Natural killer cell (primary cell): ENCODE measurements around the gene OSBPL3. TPM values are rescaled to one million over a fixed set of nuclear protein-coding genes. Genes with fewer than 3 reads are reported as not detected.
A peak's percentile ranks its signal among the peaks of the same experiment; 100 is the strongest.
"Not testable (repeated sequence)": the region's sequence is repeated elsewhere in the genome, so short reads cannot be mapped to it uniquely, and the experiment has no call there.

ENCODE experiments used
- ATAC-seq, 3 donors: fragments of 150-1000 bp in 2 of 3; fragments of 200-7000 bp in 1 of 3; cut with Tn5 transposase; 1 replicate in 1 of 3; 2 replicates in 2 of 3; pipeline ENCODE4 v1.10.0; 2021; ENCODE audit warnings: mild to moderate bottlenecking in 2 of 3, moderate library complexity in 2 of 3
- DNase-seq, 2 donors: peaks; one replicate each; pipeline versions ENCODE4 v3.0.0 to v3.0.0-alpha.2; 2013 to 2021; ENCODE audit warnings: mixed read lengths in 1 of 2
- H3K27ac ChIP-seq: one replicate; pipeline ENCODE4 v1.5.1; 2013; ENCODE audit warnings: mild to moderate bottlenecking, low read length
- H3K27me3 ChIP-seq: one replicate; pipeline ENCODE4 v1.6.1; 2013; ENCODE audit warnings: low read length; ENCODE audit not compliant: control insufficient read depth, insufficient read depth
- H3K36me3 ChIP-seq: one replicate; pipeline ENCODE4 v1.6.1; 2013; ENCODE audit warnings: low read length; ENCODE audit not compliant: control insufficient read depth, insufficient read depth
- H3K4me1 ChIP-seq: one replicate; pipeline ENCODE4 v1.6.1; 2013; ENCODE audit warnings: low read length; ENCODE audit not compliant: control insufficient read depth, insufficient read depth
- H3K4me3 ChIP-seq: one replicate; pipeline ENCODE4 v1.5.1; 2013; ENCODE audit warnings: low read length
- H3K9me3 ChIP-seq: one replicate; pipeline ENCODE4 v1.6.1; 2013; ENCODE audit warnings: low read length; ENCODE audit not compliant: control insufficient read depth, insufficient read depth
- H3K27ac Mint-ChIP-seq, 2 donors: one replicate each; pipeline ENCODE4 v1.8.0; 2022; ENCODE audit warnings: mild to moderate bottlenecking in 2 of 2, mixed read lengths in 2 of 2, moderate library complexity in 1 of 2
- H3K27me3 Mint-ChIP-seq, 2 donors: one replicate each; pipeline ENCODE4 v1.8.0; 2022; ENCODE audit warnings: low read depth in 2 of 2, mixed read lengths in 2 of 2
- H3K36me3 Mint-ChIP-seq: one replicate; pipeline ENCODE4 v1.8.0; 2022; ENCODE audit warnings: mixed read lengths
- H3K4me1 Mint-ChIP-seq, 2 donors: one replicate each; pipeline ENCODE4 v1.8.0; 2022; ENCODE audit warnings: mixed read lengths in 2 of 2
- H3K4me3 Mint-ChIP-seq: one replicate; pipeline ENCODE4 v1.8.0; 2022; ENCODE audit warnings: mild to moderate bottlenecking, moderate library complexity, mixed read lengths
- H3K9me3 Mint-ChIP-seq, 2 donors: one replicate each; pipeline ENCODE4 v1.8.0; 2022; ENCODE audit warnings: mixed read lengths in 2 of 2
- WGBS: methylation state at CpG from one replicate; pipeline ENCODE4 v1.1.7; 2013; ENCODE audit warnings: missing lambda C conversion rate; ENCODE audit not compliant: insufficient coverage; 5-methylcytosine and 5-hydroxymethylcytosine counted together
- intact Hi-C: fragments of 100-400 bp; cut with micrococcal nuclease; formaldehyde crosslinking; loops from one replicate; pipeline ENCODE4 v1.14.2; 2022
- total RNA-seq, 4 donors: library from RNA; stranded (reverse); fragments of 120-200 nt in 1 of 4; gene quantifications; one replicate each; pipeline versions ENCODE4 v1.2.3 to v1.2.4, GENCODE V29; 2013 to 2022
- TF ChIP-seq, protein P1 (sequence below): fragments of 200-600 bp; IDR thresholded peaks from one replicate; pipeline ENCODE4 v1.8.0; 2022; ENCODE audit warnings: antibody characterized with exemption

The OSBPL3 gene
- total RNA-seq, 3 donors from 2014 or later (not counting 1 experiment from before 2014, with no cell fraction given): 50.7 to 99.1 (median 65.1) TPM

DNA sequence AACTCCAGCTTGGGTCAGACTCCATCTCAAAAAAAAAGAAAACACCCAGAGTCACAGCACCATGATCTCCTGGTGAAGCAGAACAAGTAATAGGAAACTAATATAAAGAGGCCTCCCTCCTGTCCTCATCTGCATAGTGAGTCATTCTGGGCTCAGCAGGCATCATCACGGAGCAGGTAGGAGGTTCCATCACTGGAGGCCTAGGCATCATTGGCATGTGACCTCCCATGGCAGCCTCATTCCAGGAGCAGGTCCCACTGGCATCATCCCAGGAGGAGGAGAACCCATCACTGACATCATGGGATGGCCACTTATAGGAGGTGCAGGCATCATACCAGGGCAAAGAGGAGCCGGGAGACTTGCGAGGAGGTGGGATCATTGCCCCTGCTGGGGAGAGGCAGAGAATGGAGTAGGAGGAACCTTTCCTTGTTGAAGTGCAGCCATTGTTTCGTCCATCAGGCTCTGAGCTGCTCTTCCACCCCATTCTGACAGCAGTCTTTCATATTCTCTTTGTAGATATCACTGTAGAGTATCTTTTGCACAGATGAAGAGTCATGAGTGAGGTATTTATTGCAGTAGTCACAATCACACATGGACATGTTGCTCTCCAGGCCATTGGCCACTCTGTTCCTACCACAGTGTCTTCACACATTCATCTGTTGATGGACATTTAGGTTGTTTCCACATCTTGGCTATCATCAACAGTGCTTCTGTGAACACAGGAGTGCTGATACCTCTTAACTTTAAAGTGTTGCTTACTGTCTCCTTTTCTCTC lies 73.8 kb downstream of the OSBPL3 start:
- Mint-ChIP-seq H3K36me3 (no peaks in the 10 kb centered on the region), H3K27ac (no peak overlapping the region), H3K9me3 (no peaks in the 10 kb centered on the region), H3K4me3 (no peak overlapping the region), H3K4me1 (peaks cover 54 to 57% of the 10 kb centered on the region in 2 donors), H3K27me3 (no peaks in the 10 kb centered on the region)
- H3K4me1 ChIP-seq: peaks cover 54% of the 10 kb centered on the region
- TF ChIP-seq, protein P1, sequence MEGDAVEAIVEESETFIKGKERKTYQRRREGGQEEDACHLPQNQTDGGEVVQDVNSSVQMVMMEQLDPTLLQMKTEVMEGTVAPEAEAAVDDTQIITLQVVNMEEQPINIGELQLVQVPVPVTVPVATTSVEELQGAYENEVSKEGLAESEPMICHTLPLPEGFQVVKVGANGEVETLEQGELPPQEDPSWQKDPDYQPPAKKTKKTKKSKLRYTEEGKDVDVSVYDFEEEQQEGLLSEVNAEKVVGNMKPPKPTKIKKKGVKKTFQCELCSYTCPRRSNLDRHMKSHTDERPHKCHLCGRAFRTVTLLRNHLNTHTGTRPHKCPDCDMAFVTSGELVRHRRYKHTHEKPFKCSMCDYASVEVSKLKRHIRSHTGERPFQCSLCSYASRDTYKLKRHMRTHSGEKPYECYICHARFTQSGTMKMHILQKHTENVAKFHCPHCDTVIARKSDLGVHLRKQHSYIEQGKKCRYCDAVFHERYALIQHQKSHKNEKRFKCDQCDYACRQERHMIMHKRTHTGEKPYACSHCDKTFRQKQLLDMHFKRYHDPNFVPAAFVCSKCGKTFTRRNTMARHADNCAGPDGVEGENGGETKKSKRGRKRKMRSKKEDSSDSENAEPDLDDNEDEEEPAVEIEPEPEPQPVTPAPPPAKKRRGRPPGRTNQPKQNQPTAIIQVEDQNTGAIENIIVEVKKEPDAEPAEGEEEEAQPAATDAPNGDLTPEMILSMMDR: no peak
- H3K27me3 ChIP-seq: no peaks in the 10 kb centered on the region
- ATAC-seq: no peak
- WGBS: 98% methylated on average over 3 of the region's 4 CpGs
- H3K9me3 ChIP-seq: no peaks in the 10 kb centered on the region
- no peaks in the 10 kb centered on the region for H3K36me3 ChIP-seq
- intact Hi-C loops: loop anchor here (2.0 kb wide), 1 partner anchor 75 kb away; the partner anchor contains the start of gene OSBPL3
- H3K27ac ChIP-seq: no peak overlapping the region
- H3K4me3 ChIP-seq: no peak overlapping the region
- no peak for DNase-seq

DNA sequence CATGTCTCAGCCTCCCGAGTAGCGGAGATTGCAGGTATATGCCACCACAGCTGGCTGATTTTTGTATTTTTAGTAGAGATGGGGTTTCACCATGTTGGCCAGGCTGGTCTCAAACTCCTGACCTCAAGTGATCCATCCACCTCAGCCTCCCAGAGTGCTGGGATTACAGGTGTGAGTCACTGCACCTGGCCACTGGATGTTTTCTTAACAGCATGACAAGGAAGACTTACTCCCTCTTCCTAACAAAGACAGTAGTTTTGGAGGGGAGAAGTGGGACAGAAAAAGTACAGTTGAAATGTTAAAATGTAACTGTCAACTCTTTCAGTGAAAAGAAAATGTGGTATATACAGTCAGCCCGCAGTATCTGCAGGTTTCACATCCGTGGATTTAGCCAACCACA lies 76.0 kb downstream of the OSBPL3 start:
- H3K4me3 Mint-ChIP-seq, H3K27me3 ChIP-seq, ATAC-seq, H3K9me3 Mint-ChIP-seq, H3K27ac ChIP-seq, H3K4me3 ChIP-seq, H3K36me3 Mint-ChIP-seq, H3K27me3 Mint-ChIP-seq, H3K27ac Mint-ChIP-seq, intact Hi-C loops, H3K36me3 ChIP-seq, DNase-seq, H3K9me3 ChIP-seq: not testable (repeated sequence)
- WGBS: 100% methylated on average over 4 of the region's 4 CpGs
- H3K4me1 Mint-ChIP-seq: peaks cover 56 to 59% of the 10 kb centered on the region in 2 donors
- H3K4me1 ChIP-seq: peaks cover 37% of the 10 kb centered on the region

DNA sequence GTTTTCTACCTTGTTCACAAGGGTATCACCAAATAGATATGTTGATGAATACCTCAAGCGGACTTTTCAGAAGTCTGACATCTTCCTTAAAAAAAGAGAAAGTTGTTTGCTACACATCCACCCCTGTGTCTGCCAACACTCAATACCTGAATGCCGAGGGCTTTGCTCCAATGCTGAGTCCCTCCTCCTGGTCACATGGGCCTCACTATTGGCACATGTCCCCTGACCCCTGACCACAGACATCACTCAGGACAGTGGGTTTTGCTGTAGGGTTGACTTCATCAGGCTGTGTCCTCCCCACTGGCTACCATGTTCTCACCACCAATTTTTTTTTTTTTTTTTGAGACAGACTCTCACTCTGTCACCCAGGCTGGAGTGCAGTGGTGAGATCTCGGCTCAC lies 76.4 kb downstream of the OSBPL3 start:
- peaks cover 39% of the 10 kb centered on the region for H3K4me1 ChIP-seq
- DNase-seq (no peak), ATAC-seq (no peak)
- Mint-ChIP-seq H3K27ac (peak overlapping the region in 1 of 2 donors; percentile 25), H3K4me1 (peaks cover 60 to 63% of the 10 kb centered on the region in 2 donors), H3K9me3 (no peaks in the 10 kb centered on the region), H3K4me3 (no peak overlapping the region), H3K36me3 (no peaks in the 10 kb centered on the region), H3K27me3 (no peaks in the 10 kb centered on the region)
- no peaks in the 10 kb centered on the region for H3K27me3 ChIP-seq
- no peak overlapping the region for H3K4me3 ChIP-seq
- TF ChIP-seq, protein P1: no peak
- intact Hi-C loops: no loop called here
- H3K36me3 ChIP-seq: no peaks in the 10 kb centered on the region
- 92% methylated on average over 3 of the region's 3 CpGs for WGBS
- H3K27ac ChIP-seq: no peak overlapping the region
- H3K9me3 ChIP-seq: no peaks in the 10 kb centered on the region

DNA sequence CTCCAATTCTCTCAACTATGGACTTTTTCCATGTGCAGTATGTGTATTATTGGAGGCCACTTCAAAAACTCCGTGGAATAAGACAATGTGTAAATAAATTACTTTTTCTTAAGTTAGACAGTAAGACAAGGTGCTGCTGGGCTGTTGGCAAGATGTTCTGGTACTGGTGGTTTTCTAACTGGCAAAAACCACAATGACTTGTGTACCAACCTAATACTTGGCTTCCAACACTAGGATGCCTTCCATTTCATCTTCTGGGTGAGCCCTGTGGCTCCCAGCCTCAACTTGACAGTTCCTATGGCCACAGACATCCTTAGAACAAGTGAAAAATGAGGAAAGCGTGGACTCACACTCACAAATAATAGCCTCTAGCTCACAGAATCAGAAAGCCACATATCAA lies 77.0 kb downstream of the OSBPL3 start:
- no peak overlapping the region for H3K4me3 Mint-ChIP-seq
- Histone ChIP-seq H3K9me3 (no peaks in the 10 kb centered on the region), H3K27ac (no peak overlapping the region), H3K27me3 (no peaks in the 10 kb centered on the region), H3K4me1 (peaks cover 42% of the 10 kb centered on the region), H3K36me3 (no peaks in the 10 kb centered on the region), H3K4me3 (no peak overlapping the region)
- H3K4me1 Mint-ChIP-seq: peaks cover 66 to 69% of the 10 kb centered on the region in 2 donors
- no peaks in the 10 kb centered on the region for H3K9me3 Mint-ChIP-seq
- WGBS: 67% methylated on average over 2 of the region's 2 CpGs
- TF ChIP-seq, protein P1: no peak
- intact Hi-C loops: no loop called here
- no peaks in the 10 kb centered on the region for H3K36me3 Mint-ChIP-seq
- H3K27ac Mint-ChIP-seq: peak overlapping the region in 1 of 2 donors; percentile 25
- H3K27me3 Mint-ChIP-seq: no peaks in the 10 kb centered on the region
- DNase-seq (no peak), ATAC-seq (no peak)
